Smooth muscle cell (in vitro differentiated cells): ENCODE measurements around the gene HRH2. TPM values are rescaled to one million over a fixed set of nuclear protein-coding genes. Genes with fewer than 3 reads are reported as not detected.

Experiments used
- DNase-seq: peaks from one replicate; lab custom pipeline; 2025; ENCODE audit not compliant: unreplicated experiment; lab: John Stamatoyannopoulos, UW
- H2AFZ ChIP-seq: fragments of 200-600 bp; sonication (generic); 2 replicates; pipeline ENCODE4 v1.6.0; 2016; ENCODE audit warnings: antibody characterized with exemption, low read depth, mild to moderate bottlenecking
- H3F3A ChIP-seq: fragments of 200-600 bp; sonication (generic); 2 replicates; pipeline ENCODE4 v1.6.0; 2017; ENCODE audit warnings: antibody characterized with exemption, low read depth
- H3K27ac ChIP-seq: fragments of 200-600 bp; sonication (generic); 2 replicates; pipeline ENCODE4 v1.5.1; 2016; ENCODE audit warnings: low read depth, mild to moderate bottlenecking
- H3K27me3 ChIP-seq: fragments of 200-600 bp; sonication (generic); 2 replicates; pipeline ENCODE4 v1.6.1; 2016; ENCODE audit warnings: low read depth, mild to moderate bottlenecking
- H3K36me3 ChIP-seq: fragments of 200-600 bp; sonication (generic); 2 replicates; pipeline ENCODE4 v1.5.1; 2016; ENCODE audit warnings: low read depth
- H3K4me1 ChIP-seq: fragments of 200-600 bp; sonication (generic); 2 replicates; pipeline ENCODE4 v1.5.1; 2016; ENCODE audit warnings: low read depth
- H3K4me2 ChIP-seq: fragments of 200-600 bp; sonication (generic); 2 replicates; pipeline ENCODE4 v1.6.0; 2016; ENCODE audit warnings: mild to moderate bottlenecking
- H3K4me3 ChIP-seq: fragments of 200-600 bp; sonication (generic); 2 replicates; pipeline ENCODE4 v1.5.1; 2016; ENCODE audit warnings: mild to moderate bottlenecking
- H3K79me2 ChIP-seq: fragments of 200-600 bp; sonication (generic); 2 replicates; pipeline ENCODE4 v1.6.0; 2016; ENCODE audit warnings: low read depth, mild to moderate bottlenecking
- H3K9ac ChIP-seq: fragments of 200-600 bp; sonication (generic); 2 replicates; pipeline ENCODE4 v1.6.0; 2016; ENCODE audit warnings: low read depth
- H3K9me3 ChIP-seq: fragments of 200-600 bp; sonication (generic); replicated peaks from 2 replicates; pipeline ENCODE4 v1.5.1; 2016; ENCODE audit warnings: low read depth
- H4K20me1 ChIP-seq: fragments of 200-600 bp; sonication (generic); 2 replicates; pipeline ENCODE4 v1.6.0; 2016; ENCODE audit warnings: low read depth
- WGBS: methylation state at CpG from one replicate; pipeline ENCODE4 v1.1.7; 2016; ENCODE audit warnings: low lambda C conversion rate; 5-methylcytosine and 5-hydroxymethylcytosine counted together
- polyA plus RNA-seq: library from polyadenylated mRNA; unstranded; fragments of >200 nt; fragmentation: Nextera tagmentation; extraction: Ambion mirVana; gene quantifications from 2 replicates; pipeline ENCODE4 v1.2.1, GENCODE V29; 2016
- total RNA-seq: library from RNA; depleted of rRNA; stranded (reverse); fragments of >200 nt; gene quantifications from 2 replicates; pipeline ENCODE4 v1.2.3, GENCODE V29; 2014
- TF ChIP-seq, protein P1 (sequence below): fragments of 200-600 bp; sonication (generic); IDR thresholded peaks from 2 replicates; pipeline ENCODE4 v1.5.1; 2017; ENCODE audit warnings: borderline replicate concordance, mild to moderate bottlenecking, antibody characterized with exemption; ENCODE audit not compliant: insufficient read depth, poor library complexity, severe bottlenecking

Gene HRH2
- total and polyA plus RNA-seq, 2 experiments from 2014 or later, result 0.57 to 0.63 TPM

DNA sequence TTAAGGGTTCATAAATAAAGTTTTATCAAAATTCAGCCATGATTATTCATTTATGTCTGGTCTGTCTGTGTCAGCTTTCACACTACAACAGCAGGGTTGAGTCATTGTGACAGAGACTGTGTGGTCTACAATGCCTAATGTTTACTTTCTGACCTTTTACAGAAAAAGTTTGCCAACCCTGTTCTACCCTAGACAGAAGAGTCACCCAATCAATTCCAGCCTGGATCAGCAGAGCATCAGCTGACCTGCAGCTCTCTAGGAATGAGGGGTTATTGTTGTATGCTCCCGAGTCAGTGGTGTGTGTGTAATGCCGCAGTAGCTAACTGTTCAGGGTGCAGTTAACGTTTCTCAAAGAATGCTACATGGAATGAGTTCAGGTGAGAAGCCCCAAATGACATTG lies 87.3 kb downstream of the HRH2 start:
- no peaks in the 10 kb centered on the region for H4K20me1 ChIP-seq
- DNase-seq, result no peak
- H3K27me3 ChIP-seq, result peaks cover 13% of the 10 kb centered on the region
- WGBS, result 76% methylated on average over 3 of the region's 3 CpGs
- H3K4me1 ChIP-seq, result no peaks in the 10 kb centered on the region
- H3F3A ChIP-seq, result no peaks in the 10 kb centered on the region
- no peak overlapping the region for H3K4me3 ChIP-seq
- TF ChIP-seq, protein P1, sequence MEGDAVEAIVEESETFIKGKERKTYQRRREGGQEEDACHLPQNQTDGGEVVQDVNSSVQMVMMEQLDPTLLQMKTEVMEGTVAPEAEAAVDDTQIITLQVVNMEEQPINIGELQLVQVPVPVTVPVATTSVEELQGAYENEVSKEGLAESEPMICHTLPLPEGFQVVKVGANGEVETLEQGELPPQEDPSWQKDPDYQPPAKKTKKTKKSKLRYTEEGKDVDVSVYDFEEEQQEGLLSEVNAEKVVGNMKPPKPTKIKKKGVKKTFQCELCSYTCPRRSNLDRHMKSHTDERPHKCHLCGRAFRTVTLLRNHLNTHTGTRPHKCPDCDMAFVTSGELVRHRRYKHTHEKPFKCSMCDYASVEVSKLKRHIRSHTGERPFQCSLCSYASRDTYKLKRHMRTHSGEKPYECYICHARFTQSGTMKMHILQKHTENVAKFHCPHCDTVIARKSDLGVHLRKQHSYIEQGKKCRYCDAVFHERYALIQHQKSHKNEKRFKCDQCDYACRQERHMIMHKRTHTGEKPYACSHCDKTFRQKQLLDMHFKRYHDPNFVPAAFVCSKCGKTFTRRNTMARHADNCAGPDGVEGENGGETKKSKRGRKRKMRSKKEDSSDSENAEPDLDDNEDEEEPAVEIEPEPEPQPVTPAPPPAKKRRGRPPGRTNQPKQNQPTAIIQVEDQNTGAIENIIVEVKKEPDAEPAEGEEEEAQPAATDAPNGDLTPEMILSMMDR, result no peak
- no peaks in the 10 kb centered on the region for H3K9me3 ChIP-seq
- H3K27ac ChIP-seq, result no peak overlapping the region
- no peaks in the 10 kb centered on the region for H3K36me3 ChIP-seq
- no peak overlapping the region for H3K9ac ChIP-seq
- H3K79me2 ChIP-seq, result no peaks in the 10 kb centered on the region
- no peak overlapping the region for H3K4me2 ChIP-seq
- H2AFZ ChIP-seq, result no peak overlapping the region

DNA sequence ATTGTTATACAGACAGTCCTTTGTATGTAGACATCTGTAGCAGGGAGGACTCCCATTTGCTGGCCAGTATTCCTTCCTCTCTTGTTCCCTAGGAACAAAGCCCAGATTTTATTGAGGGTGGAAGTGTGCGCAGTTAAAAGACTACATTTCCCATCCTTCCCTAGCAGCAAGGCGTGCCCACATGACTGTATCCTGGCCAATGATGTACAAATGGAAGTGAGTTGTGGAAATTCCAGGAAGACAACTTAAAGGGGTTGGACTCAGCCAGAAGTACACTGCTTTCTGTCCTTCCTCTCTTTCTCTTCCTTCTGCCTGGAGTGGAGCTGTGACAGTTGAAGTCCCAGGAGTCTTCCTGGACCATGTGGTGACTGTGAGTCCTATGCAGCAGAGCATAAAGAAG lies 89.0 kb downstream of the HRH2 start:
- no peak overlapping the region for H2AFZ ChIP-seq
- WGBS, result 44% methylated on average over 2 of the region's 2 CpGs
- no peak for DNase-seq

DNA sequence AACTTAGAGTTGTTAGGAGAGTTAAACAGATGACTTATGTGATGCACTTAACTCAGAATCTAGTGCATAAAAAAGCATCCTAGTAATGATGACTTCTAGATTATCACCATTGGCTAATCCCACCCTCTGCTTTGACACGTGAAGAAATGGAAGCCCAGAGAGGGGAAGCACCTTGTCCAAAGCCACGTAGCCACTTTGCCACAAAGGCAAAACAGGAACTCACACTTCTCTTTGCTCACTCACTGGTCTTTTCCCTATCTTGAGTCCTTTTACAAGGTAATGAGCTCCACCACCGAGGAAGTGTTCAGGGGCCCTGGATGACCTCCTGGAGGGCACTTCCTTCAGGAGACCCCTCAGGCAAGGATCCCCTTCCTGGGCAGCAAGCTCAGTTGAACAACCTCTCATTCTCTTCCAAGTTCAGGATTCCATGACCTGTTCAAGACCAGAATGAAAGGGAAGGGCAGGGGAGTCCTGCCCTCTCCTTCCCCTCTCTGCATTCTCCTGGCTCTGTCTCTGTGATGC lies 89.7 kb downstream of the HRH2 start:
- Histone ChIP-seq H3K9me3 (no peaks in the 10 kb centered on the region), H2AFZ (no peak overlapping the region), H3F3A (no peaks in the 10 kb centered on the region), H3K9ac (no peak overlapping the region), H3K27ac (no peak overlapping the region), H4K20me1 (no peaks in the 10 kb centered on the region), H3K79me2 (no peaks in the 10 kb centered on the region), H3K4me2 (no peak overlapping the region), H3K4me1 (no peaks in the 10 kb centered on the region), H3K4me3 (no peak overlapping the region), H3K36me3 (no peaks in the 10 kb centered on the region), H3K27me3 (peaks cover 7% of the 10 kb centered on the region)
- WGBS, result 71% methylated on average over 3 of the region's 3 CpGs
- TF ChIP-seq, protein P1, result no peak
- no peak for DNase-seq

More for the DNA sequence above, 89.0 kb downstream of the HRH2 start:
- TF ChIP-seq, protein P1, result no peak
- Histone ChIP-seq H3K79me2 (no peaks in the 10 kb centered on the region), H3K9ac (no peak overlapping the region), H3K4me1 (no peaks in the 10 kb centered on the region), H3K4me3 (no peak overlapping the region), H3K9me3 (no peaks in the 10 kb centered on the region), H3K27me3 (peaks cover 7% of the 10 kb centered on the region), H3K4me2 (no peak overlapping the region), H3K36me3 (no peaks in the 10 kb centered on the region), H3F3A (no peaks in the 10 kb centered on the region), H3K27ac (no peak overlapping the region), H4K20me1 (no peaks in the 10 kb centered on the region)

DNA sequence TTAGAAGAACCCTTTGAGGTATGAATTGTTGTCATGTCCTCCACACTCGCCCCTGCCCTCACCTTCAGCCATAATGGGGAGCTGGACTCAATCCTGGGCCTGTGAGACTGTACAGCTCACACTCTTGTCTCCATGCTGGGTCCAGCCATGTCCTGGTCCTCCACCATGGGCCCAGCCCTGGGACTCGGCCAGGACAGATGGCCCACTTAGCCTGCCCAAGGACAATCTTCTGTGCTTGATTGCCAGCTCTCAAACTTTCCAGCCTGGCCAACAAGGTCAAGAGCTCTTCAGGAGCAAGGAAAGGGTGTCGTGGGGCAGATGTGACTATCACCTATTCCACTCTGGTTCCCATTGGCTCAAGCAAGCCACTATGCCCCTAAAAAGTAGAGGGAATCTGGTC lies 90.8 kb downstream of the HRH2 start:
- TF ChIP-seq, protein P1, result no peak
- no peak overlapping the region for H3K9ac ChIP-seq
- H3K36me3 ChIP-seq, result no peaks in the 10 kb centered on the region
- H3K27ac ChIP-seq, result no peak overlapping the region
- H3K4me1 ChIP-seq, result no peaks in the 10 kb centered on the region
- H3K27me3 ChIP-seq, result peaks cover 7% of the 10 kb centered on the region
- whole genome bisulfite sequencing, result 81% methylated on average over 3 of the region's 3 CpGs
- no peaks in the 10 kb centered on the region for H3K79me2 ChIP-seq
- no peaks in the 10 kb centered on the region for H4K20me1 ChIP-seq
- no peaks in the 10 kb centered on the region for H3F3A ChIP-seq
- no peaks in the 10 kb centered on the region for H3K9me3 ChIP-seq
- no peak overlapping the region for H2AFZ ChIP-seq
- no peak overlapping the region for H3K4me2 ChIP-seq
- no peak overlapping the region for H3K4me3 ChIP-seq
- DNase-seq, result no peak
